ENCODE measurements around the gene CDC42BPB.

GRCh38 chr14:103064436-103064835 is 7.1 kb upstream of the CDC42BPB start:
- TF ChIP-seq CTCF (IDR thresholded peaks at IDR 0.05) (no peak), POLR2A (IDR thresholded peaks at IDR 0.05; ENCODE audit: low read depth) (no peak), EP300 (IDR thresholded peaks at IDR 0.05) (no peak), POLR2AphosphoS5 (IDR thresholded peaks at IDR 0.05) (no peak)

All from esophagus muscularis mucosa (tissue), 4 donors.